Measurements from ENCODE around the gene RGL4. TPM values are rescaled to one million over a fixed set of nuclear protein-coding genes. Genes with fewer than 3 reads are reported as not detected.
"Not testable (repeated sequence)": the region's sequence is repeated elsewhere in the genome, so short reads cannot be mapped to it uniquely, and the experiment has no call there.

The RGL4 gene
- total RNA-seq, 2 donors from 2014 or later, result not detected

GRCh38 chr22:23652711-23653110 is 38.1 kb upstream of the RGL4 start:
- H3K36me3 ChIP-seq (replicated peaks in 1 of 2; ENCODE audit: insufficient read depth in 1 of 2, low read depth in 2 of 2), result no peaks in the 10 kb centered on the region
- 92% methylated on average over 8 of the region's 8 CpGs; no CpG with 5 or more reads in 1 of the 2 donors for WGBS, 2 donors

GRCh38 chr22:23655891-23656475 is 34.8 kb upstream of the RGL4 start:
- Histone ChIP-seq H3K27me3 (no peaks in the 10 kb centered on the region), H3K4me3 (no peak overlapping the region), H3K27ac (no peak overlapping the region), H3K36me3 (replicated peaks in 1 of 2; ENCODE audit: insufficient read depth in 1 of 2, low read depth in 2 of 2) (peaks cover 0 to 2% of the 10 kb centered on the region in 2 donors), H3K9me3 (no peaks in the 10 kb centered on the region), H3K4me1 (no peaks in the 10 kb centered on the region)
- no peak for TF ChIP-seq POLR2A (IDR thresholded peaks at IDR 0.05)
- TF ChIP-seq CTCF (IDR thresholded peaks at IDR 0.05), result no peak
- intact Hi-C loops (cut with DNase I), result no loop called here
- WGBS, 2 donors, result 83% methylated on average over 6 of the region's 6 CpGs; no CpG with 5 or more reads in 1 of the 2 donors
- no peak for DNase-seq
- ATAC-seq, result no peak

More at GRCh38 chr22:23652711-23653110, 38.1 kb upstream of the RGL4 start:
- Histone ChIP-seq H3K27ac (no peak overlapping the region), H3K4me1 (no peaks in the 10 kb centered on the region), H3K9me3 (no peaks in the 10 kb centered on the region), H3K27me3 (no peaks in the 10 kb centered on the region), H3K4me3 (no peak overlapping the region)
- TF ChIP-seq POLR2A (IDR thresholded peaks at IDR 0.05), result no peak
- TF ChIP-seq CTCF (IDR thresholded peaks at IDR 0.05), result no peak
- intact Hi-C loops (cut with DNase I), result no loop called here
- ATAC-seq (no peak), DNase-seq (no peak)

GRCh38 chr22:23657727-23658126 is 33.1 kb upstream of the RGL4 start:
- Histone ChIP-seq H3K36me3 (replicated peaks in 1 of 2; ENCODE audit: insufficient read depth in 1 of 2, low read depth in 2 of 2) (peaks cover 0 to 2% of the 10 kb centered on the region in 2 donors), H3K27me3 (no peaks in the 10 kb centered on the region), H3K4me1 (no peaks in the 10 kb centered on the region), H3K4me3 (no peak overlapping the region), H3K27ac (no peak overlapping the region), H3K9me3 (no peaks in the 10 kb centered on the region)
- intact Hi-C loops (cut with DNase I), result no loop called here
- TF ChIP-seq CTCF (IDR thresholded peaks at IDR 0.05) (no peak), POLR2A (IDR thresholded peaks at IDR 0.05) (no peak)
- WGBS, 2 donors, result 83 to 86% methylated on average over 5 of the region's 5 CpGs
- no peak for DNase-seq
- no peak for ATAC-seq

GRCh38 chr22:23660381-23660780 is 30.4 kb upstream of the RGL4 start:
- DNase-seq; H3K36me3 ChIP-seq (replicated peaks in 1 of 2; ENCODE audit: insufficient read depth in 1 of 2, low read depth in 2 of 2); ATAC-seq; H3K4me3 ChIP-seq; intact Hi-C loops (cut with DNase I); H3K4me1 ChIP-seq; H3K27ac ChIP-seq; H3K27me3 ChIP-seq; H3K9me3 ChIP-seq: not testable (repeated sequence)
- WGBS, 2 donors, result 98 to 100% methylated on average over 3 to 4 of the region's 4 CpGs

- ATAC-seq, result no peak
- TF ChIP-seq CTCF (IDR thresholded peaks at IDR 0.05) (no peak), POLR2A (IDR thresholded peaks at IDR 0.05) (no peak)
- 83% methylated on average over 15 of the region's 16 CpGs; no CpG with 5 or more reads in 1 of the 2 donors for WGBS, 2 donors
- Histone ChIP-seq H3K4me3 (no peak overlapping the region), H3K36me3 (replicated peaks in 1 of 2; ENCODE audit: insufficient read depth in 1 of 2, low read depth in 2 of 2) (no peaks in the 10 kb centered on the region), H3K27ac (no peak overlapping the region), H3K9me3 (no peaks in the 10 kb centered on the region), H3K27me3 (no peaks in the 10 kb centered on the region), H3K4me1 (peaks cover 8% of the 10 kb centered on the region)
- intact Hi-C loops (cut with DNase I), result no loop called here
- DNase-seq, result no peak
Measured at GRCh38 chr22:23670378-23671295, 20.2 kb upstream of the RGL4 start.

GRCh38 chr22:23671387-23671786 is 19.4 kb upstream of the RGL4 start:
- intact Hi-C loops (cut with DNase I); H3K9me3 ChIP-seq; ATAC-seq; DNase-seq; H3K27ac ChIP-seq; H3K27me3 ChIP-seq; H3K4me3 ChIP-seq; H3K36me3 ChIP-seq (replicated peaks in 1 of 2; ENCODE audit: insufficient read depth in 1 of 2, low read depth in 2 of 2): not testable (repeated sequence)
- no CpG with 5 or more reads among the region's 4 CpGs for WGBS, 2 donors
- peaks cover 16% of the 10 kb centered on the region for H3K4me1 ChIP-seq

- intact Hi-C loops (cut with DNase I); H3K27me3 ChIP-seq; H3K27ac ChIP-seq; H3K4me3 ChIP-seq; DNase-seq; ATAC-seq; H3K9me3 ChIP-seq; H3K36me3 ChIP-seq (replicated peaks in 1 of 2; ENCODE audit: insufficient read depth in 1 of 2, low read depth in 2 of 2): not testable (repeated sequence)
- WGBS, 2 donors, result 93 to 95% methylated on average over 8 of the region's 8 CpGs
- H3K4me1 ChIP-seq, result peaks cover 17% of the 10 kb centered on the region
Measured at GRCh38 chr22:23672307-23673049, 18.3 kb upstream of the RGL4 start.
